ENCODE measurements around the gene FETUB.

DNA sequence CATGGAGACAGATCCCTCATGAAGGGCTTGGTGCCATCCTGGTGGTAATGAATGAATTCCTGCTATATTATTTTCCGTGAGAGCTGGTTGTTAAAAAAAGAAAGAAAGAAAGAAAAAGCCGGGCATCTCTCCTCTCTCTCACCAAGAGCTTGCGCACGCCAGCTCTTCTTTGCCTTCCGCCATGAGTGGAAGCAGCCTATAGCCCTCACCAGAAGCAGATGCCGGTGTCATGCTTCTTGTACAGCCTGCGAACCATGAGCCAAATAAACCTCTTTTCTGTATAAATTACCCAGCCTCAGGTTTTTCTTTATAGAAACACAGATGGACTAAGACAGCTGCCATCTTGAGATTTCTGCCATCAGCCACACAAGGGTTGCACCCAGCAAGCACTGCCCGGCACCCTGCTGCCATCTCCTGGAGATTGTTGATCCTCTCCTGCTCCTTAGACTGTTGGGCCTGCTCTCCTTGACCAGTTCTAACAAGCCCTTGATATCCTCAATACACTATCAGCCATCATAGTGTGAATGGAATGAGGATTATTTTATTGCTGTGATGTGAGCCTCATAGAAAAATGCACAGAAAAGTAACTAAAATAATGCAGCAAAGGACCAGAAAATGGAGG lies 30.8 kb upstream of the FETUB start:
- TF ChIP-seq, protein P1, sequence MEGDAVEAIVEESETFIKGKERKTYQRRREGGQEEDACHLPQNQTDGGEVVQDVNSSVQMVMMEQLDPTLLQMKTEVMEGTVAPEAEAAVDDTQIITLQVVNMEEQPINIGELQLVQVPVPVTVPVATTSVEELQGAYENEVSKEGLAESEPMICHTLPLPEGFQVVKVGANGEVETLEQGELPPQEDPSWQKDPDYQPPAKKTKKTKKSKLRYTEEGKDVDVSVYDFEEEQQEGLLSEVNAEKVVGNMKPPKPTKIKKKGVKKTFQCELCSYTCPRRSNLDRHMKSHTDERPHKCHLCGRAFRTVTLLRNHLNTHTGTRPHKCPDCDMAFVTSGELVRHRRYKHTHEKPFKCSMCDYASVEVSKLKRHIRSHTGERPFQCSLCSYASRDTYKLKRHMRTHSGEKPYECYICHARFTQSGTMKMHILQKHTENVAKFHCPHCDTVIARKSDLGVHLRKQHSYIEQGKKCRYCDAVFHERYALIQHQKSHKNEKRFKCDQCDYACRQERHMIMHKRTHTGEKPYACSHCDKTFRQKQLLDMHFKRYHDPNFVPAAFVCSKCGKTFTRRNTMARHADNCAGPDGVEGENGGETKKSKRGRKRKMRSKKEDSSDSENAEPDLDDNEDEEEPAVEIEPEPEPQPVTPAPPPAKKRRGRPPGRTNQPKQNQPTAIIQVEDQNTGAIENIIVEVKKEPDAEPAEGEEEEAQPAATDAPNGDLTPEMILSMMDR (IDR thresholded peaks at IDR 0.05): peak in 3 of 6 experiments; percentile 54 to 63 (median 62)
- TF ChIP-seq POLR2A (IDR thresholded peaks at IDR 0.05): no peak

All from Peyer's patch (tissue), 4 donors.